Muscle layer of duodenum (tissue), 2 donors: ENCODE results near the gene JPT1.
"Not testable (repeated sequence)": the region's sequence is repeated elsewhere in the genome, so short reads cannot be mapped to it uniquely, and the experiment has no call there.

Experiments used
- H3K27ac ChIP-seq: one replicate; pipeline ENCODE4 v1.7.0; 2013; ENCODE audit warnings: mild to moderate bottlenecking, low read length
- H3K27me3 ChIP-seq: one replicate; pipeline ENCODE4 v1.7.0; 2013; ENCODE audit warnings: low read depth, mild to moderate bottlenecking, control low read depth, low read length
- H3K36me3 ChIP-seq, 2 donors: one replicate each; pipeline ENCODE4 v1.7.0; 2013; ENCODE audit warnings: low read length in 2 of 2, control low read depth in 1 of 2, mild to moderate bottlenecking in 1 of 2; ENCODE audit not compliant: insufficient read depth in 2 of 2, control insufficient read depth in 1 of 2
- H3K4me1 ChIP-seq, 2 donors: one replicate each; pipeline ENCODE4 v1.7.0; 2013; ENCODE audit warnings: low read length in 2 of 2, mild to moderate bottlenecking in 2 of 2, control low read depth in 1 of 2, moderate library complexity in 1 of 2; ENCODE audit not compliant: insufficient read depth in 2 of 2, control insufficient read depth in 1 of 2
- H3K4me3 ChIP-seq, 2 donors: one replicate each; pipeline ENCODE4 v1.7.0; 2013; ENCODE audit warnings: low read length in 2 of 2, low read depth in 1 of 2, mild to moderate bottlenecking in 1 of 2
- H3K9me3 ChIP-seq, 2 donors: one replicate each; pipeline ENCODE4 v1.7.0; 2013; ENCODE audit warnings: low read length in 2 of 2, control low read depth in 1 of 2, mild to moderate bottlenecking in 1 of 2; ENCODE audit not compliant: control insufficient read depth in 1 of 2
- donor health status: healthy.

JPT1 gene

DNA sequence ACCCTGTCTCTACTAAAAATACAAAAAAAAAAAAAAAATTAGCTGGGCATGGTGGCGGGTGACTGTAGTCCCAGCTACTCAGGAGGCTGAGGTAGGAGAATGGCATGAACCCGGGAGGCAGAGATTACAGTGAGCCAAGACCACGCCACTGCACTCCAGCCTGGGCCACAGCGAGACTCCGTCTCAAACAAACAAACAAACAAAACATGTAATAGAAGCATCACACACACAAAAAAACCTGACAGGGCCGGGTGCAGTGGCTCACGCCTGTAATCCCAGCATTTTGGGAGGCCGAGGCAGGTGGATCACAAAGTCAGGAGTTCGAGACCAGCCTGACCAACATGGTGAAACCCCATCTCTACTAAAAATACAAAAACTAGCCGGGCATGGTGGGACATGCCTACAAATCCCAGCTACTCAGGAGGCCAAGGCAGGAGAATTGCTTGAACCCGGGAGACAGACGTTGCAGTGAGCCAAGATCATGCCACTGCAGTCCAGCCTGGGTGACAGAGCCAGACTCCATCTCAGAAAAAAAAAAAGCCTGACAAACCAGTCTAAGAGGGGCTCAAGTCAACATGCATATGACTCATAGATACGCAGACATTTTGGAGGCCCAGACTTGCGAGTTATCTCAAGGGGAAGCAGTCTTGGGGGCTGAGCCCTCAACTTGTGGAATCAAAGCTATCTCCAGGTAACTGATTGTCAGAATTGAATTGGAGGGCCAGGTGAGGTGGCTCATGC lies 20.5 kb downstream of the JPT1 start:
- not testable (repeated sequence) for H3K4me1 ChIP-seq, H3K27me3 ChIP-seq, H3K9me3 ChIP-seq, H3K27ac ChIP-seq, H3K4me3 ChIP-seq
- peaks cover 11 to 17% of the 10 kb centered on the region in 2 donors for H3K36me3 ChIP-seq

DNA sequence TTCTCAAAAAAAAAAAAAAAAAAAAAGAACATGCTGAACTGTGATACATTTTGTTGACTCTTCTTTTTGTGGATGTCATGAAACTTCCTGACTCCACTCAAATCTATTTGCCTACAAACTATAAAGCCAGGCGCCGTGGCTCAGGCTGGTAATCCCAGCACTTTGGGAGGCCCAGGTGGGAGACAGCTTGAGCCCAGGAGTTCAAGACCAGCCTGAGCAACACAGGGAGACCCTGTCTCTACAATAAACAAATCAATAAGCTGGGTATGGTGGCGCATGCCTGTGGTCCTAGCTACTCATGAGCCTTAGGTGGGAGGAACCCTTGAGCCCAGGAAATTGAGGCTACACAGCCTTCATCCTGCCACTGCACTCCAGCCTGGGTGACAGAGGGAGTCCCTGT lies 21.3 kb downstream of the JPT1 start:
- Histone ChIP-seq H3K27ac (no peak overlapping the region), H3K36me3 (peaks cover 9 to 19% of the 10 kb centered on the region in 2 donors), H3K27me3 (no peaks in the 10 kb centered on the region), H3K4me1 (peaks cover 5 to 9% of the 10 kb centered on the region in 2 donors), H3K9me3 (no peaks in the 10 kb centered on the region), H3K4me3 (no peak overlapping the region)

DNA sequence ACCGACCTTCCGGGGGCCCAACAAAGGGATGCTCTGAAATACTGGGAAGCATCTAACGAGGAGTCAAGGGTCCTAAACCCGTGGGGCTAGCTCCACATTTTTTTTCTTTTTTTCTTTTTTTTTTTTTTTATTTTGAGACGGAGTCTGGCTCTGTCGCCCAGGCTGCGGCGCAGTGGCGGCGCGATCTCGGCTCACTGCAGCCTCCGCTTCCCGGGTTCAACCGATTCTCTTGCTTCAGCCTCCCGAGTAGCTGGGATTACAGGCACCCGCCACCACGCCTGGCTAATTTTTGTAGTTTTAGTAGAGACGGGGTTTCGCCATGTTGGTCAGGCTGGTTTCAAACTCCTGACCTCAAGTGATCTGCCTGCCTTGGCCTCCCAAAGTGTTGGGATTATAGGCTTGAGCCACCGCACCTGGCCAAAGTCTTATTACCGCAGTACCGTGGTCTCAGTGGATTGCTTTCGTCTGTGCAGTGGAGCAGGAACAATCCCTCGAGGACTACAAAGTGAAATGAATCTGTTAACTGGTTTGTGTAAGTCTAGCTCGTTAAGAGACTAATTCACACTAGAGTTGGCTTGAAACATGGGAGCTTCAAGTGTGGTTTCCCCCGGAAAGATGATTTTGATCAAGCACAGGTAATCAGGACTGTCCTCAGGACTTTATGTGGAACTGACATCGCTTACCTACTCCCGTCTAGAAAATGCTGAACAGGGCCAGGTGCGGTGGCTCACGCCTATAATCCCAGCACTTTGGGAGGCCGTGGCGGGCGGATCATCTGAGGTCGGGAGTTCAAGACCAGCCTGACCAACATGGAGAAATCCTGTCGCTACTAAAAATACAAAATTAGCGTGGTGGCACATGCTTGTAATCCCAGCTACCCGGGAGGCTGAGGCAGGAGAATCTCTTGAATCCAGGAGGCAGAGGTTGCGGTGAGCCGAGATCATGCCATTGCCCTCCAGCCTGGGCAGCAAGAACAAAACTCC lies 22.0 kb downstream of the JPT1 start:
- Histone ChIP-seq H3K4me3 (peak overlapping the region; percentile 67 to 94), H3K36me3 (peaks cover 9 to 19% of the 10 kb centered on the region in 2 donors), H3K27ac (peak overlapping the region; percentile 51)
- not testable (repeated sequence) for H3K4me1 ChIP-seq, H3K27me3 ChIP-seq, H3K9me3 ChIP-seq

DNA sequence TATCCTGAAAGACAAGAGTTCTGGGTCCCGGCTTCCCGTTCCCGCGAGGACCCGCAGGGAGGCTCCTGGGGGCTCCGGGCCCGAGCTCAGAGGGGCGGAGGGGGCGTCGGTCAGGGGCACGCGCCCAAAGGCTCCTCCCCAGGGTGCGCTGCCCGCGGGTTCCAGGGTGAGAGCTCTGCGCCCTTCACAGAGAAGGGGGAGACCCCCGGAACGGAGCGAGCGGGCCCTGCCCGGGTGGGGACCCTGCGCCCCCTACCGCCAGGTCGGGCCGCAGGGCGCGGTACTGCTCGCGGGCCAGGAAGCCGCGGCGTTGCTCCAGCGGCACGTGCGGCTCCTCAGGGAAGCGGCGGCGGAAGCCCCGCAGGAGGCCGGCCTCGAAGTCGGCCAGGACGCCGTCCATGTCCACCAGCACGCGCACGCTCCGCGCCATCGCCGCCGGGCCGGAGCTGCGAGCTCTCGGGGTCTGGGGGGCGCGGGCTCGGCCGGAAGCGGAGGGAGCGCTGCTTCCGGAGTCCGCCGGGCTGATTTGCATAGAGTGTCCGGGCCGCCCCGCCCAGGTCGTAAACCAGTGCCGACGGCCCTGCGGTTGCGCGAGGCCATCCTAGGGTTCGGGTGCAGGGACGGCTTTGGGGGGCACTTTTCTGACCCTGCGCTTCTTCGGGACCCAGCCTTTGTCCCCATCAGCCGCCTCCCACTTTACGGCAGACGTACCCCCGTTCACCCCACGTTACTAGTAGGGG lies 22.9 kb downstream of the JPT1 start, which contains the start of gene NT5C:
TSS of gene NT5C (minus strand) at position 465 of the 740 bp plus-strand sequence. CDS start at position 430, 35 bp downstream.
- Histone ChIP-seq H3K4me1 (peaks cover 5 to 9% of the 10 kb centered on the region in 2 donors), H3K36me3 (peaks cover 9 to 19% of the 10 kb centered on the region in 2 donors), H3K9me3 (no peaks in the 10 kb centered on the region), H3K27me3 (no peaks in the 10 kb centered on the region), H3K27ac (peak within 1 kb of the TSS; percentile 51), H3K4me3 (peak within 1 kb of the TSS; percentile 67 to 94)

DNA sequence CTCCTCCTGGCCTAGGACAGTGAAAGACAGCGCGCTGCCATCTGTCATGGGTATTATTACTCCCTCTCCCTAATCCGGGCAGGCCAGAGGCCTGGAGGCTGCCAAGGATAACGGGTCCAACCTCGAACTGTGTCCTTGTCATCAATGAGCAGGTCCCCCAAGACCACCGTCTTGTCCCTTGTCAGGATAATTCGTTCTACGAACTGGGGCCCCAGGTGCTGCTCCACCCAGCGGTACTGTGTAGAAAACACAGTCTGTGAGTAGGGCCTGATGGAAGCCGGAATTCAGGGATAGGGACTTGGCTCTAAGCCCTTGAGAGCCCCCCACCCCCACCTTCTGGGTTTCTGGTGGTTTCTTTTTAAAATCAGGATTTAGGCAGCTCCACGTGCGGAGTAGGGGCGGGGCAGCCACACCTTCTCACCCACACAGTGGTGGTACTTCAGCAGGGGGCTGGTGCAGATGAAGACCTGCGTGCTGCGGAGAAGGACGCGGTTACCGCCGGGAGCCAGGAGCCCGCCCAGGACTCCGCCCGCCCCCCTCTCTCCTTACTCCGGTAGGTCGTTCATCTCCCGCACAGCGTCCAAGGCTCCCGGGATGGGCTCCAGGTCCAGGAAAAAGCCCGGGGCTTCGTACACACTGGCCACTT lies 23.6 kb downstream of the JPT1 start:
- peak overlapping the region; percentile 51 for H3K27ac ChIP-seq
- H3K9me3 ChIP-seq = no peaks in the 10 kb centered on the region
- H3K27me3 ChIP-seq = no peaks in the 10 kb centered on the region
- H3K4me3 ChIP-seq = peak overlapping the region; percentile 67 to 94
- peaks cover 9 to 19% of the 10 kb centered on the region in 2 donors for H3K36me3 ChIP-seq
- peaks cover 5 to 9% of the 10 kb centered on the region in 2 donors for H3K4me1 ChIP-seq

DNA sequence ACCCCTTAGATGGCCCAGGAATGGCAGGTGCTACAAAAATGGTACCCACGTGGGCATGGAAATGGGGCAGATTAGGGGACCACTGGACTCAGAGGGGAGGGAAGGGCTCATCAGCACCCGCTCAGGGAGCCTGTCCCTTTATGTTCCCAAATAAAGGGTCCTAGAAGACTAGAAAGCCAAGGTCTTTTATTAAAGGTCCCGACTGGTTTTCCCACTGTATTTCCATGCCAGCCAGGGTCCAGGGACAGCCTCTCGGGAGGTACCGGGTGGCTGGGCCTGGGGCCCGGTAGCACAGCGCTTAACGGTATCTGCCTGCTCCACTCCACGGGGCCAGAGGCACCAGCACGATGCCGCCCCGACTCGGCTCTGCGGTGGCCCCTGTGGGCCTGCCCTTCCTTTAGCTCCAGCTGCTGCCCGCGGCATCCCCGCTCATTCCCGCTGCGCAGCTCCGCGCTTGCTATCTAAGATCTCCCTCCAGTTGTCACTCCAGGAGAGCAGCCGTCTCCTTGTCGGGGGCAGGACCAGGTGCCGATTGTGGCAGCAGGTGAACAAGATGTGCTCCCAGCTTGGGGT lies 24.2 kb downstream of the JPT1 start:
- peak overlapping the region; percentile 67 to 94 for H3K4me3 ChIP-seq
- H3K4me1 ChIP-seq = peaks cover 5 to 9% of the 10 kb centered on the region in 2 donors
- no peaks in the 10 kb centered on the region for H3K9me3 ChIP-seq
- peaks cover 9 to 19% of the 10 kb centered on the region in 2 donors for H3K36me3 ChIP-seq
- H3K27me3 ChIP-seq = no peaks in the 10 kb centered on the region
- H3K27ac ChIP-seq = peak overlapping the region; percentile 51

DNA sequence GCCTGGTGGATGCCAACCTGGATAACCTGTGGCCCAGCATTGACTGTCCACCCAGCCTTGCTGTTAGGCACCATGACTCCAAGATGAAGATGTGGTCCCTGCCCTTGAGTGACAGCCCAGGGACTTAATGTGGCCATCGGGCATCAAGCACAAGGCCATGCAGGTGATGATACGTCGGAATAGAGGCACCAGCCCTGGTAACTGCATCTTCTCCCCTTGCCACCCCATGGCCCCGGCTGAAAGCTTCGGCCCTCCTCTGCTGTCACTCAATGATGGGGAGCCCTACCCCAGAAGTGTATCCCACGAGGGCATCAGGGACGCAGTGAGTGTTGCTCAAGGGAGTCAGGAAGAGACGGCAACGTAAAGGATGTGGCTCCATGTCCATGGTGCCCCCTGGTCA lies 24.7 kb downstream of the JPT1 start:
- peaks cover 9 to 19% of the 10 kb centered on the region in 2 donors for H3K36me3 ChIP-seq
- no peaks in the 10 kb centered on the region for H3K27me3 ChIP-seq
- H3K4me3 ChIP-seq = no peak overlapping the region
- no peaks in the 10 kb centered on the region for H3K9me3 ChIP-seq
- H3K4me1 ChIP-seq = peaks cover 5 to 12% of the 10 kb centered on the region in 2 donors
- no peak overlapping the region for H3K27ac ChIP-seq

DNA sequence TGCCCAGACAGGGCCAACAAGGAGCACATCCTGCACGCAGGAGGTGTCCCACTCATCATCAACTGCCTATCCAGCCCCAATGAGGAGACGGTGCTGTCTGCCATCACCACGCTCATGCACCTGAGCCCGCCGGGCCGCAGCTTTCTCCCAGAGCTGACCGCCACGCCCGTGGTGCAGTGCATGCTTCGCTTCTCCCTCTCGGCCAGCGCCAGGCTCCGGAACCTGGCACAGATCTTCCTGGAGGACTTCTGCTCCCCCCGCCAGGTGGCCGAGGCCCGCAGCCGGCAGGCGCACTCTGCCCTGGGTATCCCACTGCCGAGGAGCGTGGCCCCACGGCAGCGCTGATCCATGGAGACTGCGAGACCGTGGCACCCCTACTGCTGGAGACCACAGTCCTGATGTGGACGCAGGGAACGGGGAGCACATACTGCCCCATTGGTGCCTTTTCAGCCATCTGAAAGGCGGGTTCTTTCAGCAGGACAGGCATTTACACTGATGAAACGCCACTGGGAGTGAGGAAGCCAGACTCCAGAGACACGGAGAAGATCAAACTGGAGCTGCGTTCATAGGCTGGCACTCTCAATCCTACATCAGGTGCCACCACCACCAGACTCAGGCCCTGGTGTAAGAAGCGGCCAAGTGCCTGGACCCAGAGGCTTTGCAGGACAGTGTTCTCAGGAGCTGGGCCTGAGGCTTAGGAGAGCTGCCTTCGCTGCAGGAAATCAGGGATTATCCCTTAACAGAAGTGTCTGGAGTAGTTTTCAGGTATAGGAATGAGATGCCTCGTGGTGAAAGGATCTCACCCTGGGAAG lies 25.4 kb downstream of the JPT1 start:
- Histone ChIP-seq H3K4me3 (no peak overlapping the region), H3K27me3 (no peaks in the 10 kb centered on the region), H3K36me3 (peaks cover 9 to 19% of the 10 kb centered on the region in 2 donors), H3K27ac (no peak overlapping the region), H3K4me1 (peaks cover 5 to 14% of the 10 kb centered on the region in 2 donors), H3K9me3 (no peaks in the 10 kb centered on the region)

DNA sequence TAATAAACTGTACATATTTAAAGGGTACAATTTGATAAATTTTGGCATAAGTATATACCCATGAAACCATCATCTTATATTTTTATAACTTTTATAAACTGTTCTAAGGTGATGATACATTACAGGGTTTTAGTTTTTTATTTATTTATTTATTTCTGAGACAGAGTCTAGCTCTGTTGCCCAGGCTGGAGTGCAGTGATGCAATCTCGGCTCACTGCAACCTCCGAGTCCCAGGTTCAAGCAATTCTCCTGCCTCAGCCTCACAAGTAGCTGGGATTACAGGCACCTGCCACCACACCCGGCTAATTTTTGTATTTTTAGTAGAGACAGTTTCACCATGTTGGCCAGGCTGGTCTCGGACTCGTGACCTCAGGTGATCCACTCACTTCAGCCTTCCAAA lies 26.4 kb downstream of the JPT1 start:
- H3K9me3 ChIP-seq, H3K4me3 ChIP-seq, H3K27me3 ChIP-seq, H3K27ac ChIP-seq: not testable (repeated sequence)
- Histone ChIP-seq H3K4me1 (peaks cover 5 to 14% of the 10 kb centered on the region in 2 donors), H3K36me3 (peaks cover 9 to 19% of the 10 kb centered on the region in 2 donors)

DNA sequence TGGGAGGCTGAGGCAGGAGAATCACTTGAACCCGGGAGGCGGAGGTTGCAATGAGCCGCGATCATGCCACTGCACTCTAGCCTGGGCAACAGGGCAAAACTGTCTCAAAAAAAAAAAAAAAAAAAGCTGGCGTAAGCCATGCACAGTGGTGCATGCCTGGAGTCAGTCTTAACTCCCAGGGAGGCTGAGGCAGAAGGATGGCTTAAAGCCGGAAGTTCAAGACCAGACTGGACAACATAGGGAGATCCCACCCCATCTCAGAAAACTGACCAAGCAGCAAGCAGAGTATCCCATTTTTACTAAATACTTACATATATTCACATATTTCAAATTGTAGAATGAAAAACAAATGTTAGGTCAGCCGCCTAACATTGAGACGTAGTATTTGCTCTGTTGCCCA lies 27.4 kb downstream of the JPT1 start:
- no peak overlapping the region for H3K4me3 ChIP-seq
- H3K36me3 ChIP-seq = peaks cover 9 to 19% of the 10 kb centered on the region in 2 donors
- H3K27ac ChIP-seq = no peak overlapping the region
- peaks cover 5 to 10% of the 10 kb centered on the region in 2 donors for H3K4me1 ChIP-seq
- H3K9me3 ChIP-seq = no peaks in the 10 kb centered on the region
- no peaks in the 10 kb centered on the region for H3K27me3 ChIP-seq
